CD4-positive, alpha-beta T cell treated with Interferon alpha-2 for 1 hour (primary cell): Measurements from ENCODE around the gene LRMDA.

ENCODE experiments used
- DNase-seq, 2 donors: peaks; one replicate each; pipeline ENCODE4 v3.0.0-alpha.2; 2020 to 2022

The LRMDA gene

GRCh38 chr10:76150139-76150875 is 718.9 kb downstream of the LRMDA start:
- DNase-seq = no peak

- no peak for DNase-seq
Observed at GRCh38 chr10:76150876-76151288, 719.5 kb downstream of the LRMDA start.

- no peak for DNase-seq
Observed at GRCh38 chr10:76152186-76152585, 720.8 kb downstream of the LRMDA start.

- no peak for DNase-seq
Observed at GRCh38 chr10:76155961-76156360, 724.5 kb downstream of the LRMDA start.

GRCh38 chr10:76160446-76161300 is 729.2 kb downstream of the LRMDA start:
- DNase-seq = no peak

- no peak for DNase-seq
Observed at GRCh38 chr10:76161301-76161582, 729.8 kb downstream of the LRMDA start.

- no peak for DNase-seq
Observed at GRCh38 chr10:76168437-76168836, 737.0 kb downstream of the LRMDA start.

GRCh38 chr10:76169246-76169645 is 737.8 kb downstream of the LRMDA start:
- DNase-seq = no peak

GRCh38 chr10:76172020-76172419 is 740.6 kb downstream of the LRMDA start:
- DNase-seq = no peak

GRCh38 chr10:76175533-76176165 is 744.2 kb downstream of the LRMDA start:
- no peak for DNase-seq

- no peak for DNase-seq
Observed at GRCh38 chr10:76176166-76176550, 744.7 kb downstream of the LRMDA start.

- no peak for DNase-seq
Observed at GRCh38 chr10:76177936-76178335, 746.5 kb downstream of the LRMDA start.

- DNase-seq = no peak
Observed at GRCh38 chr10:76178532-76179292, 747.3 kb downstream of the LRMDA start.

- DNase-seq = no peak
Observed at GRCh38 chr10:76179806-76180205, 748.4 kb downstream of the LRMDA start.

- no peak for DNase-seq
Observed at GRCh38 chr10:76184647-76185046, 753.2 kb downstream of the LRMDA start.

- DNase-seq = no peak
Observed at GRCh38 chr10:76185471-76186301, 754.3 kb downstream of the LRMDA start.

GRCh38 chr10:76188216-76188615 is 756.8 kb downstream of the LRMDA start:
- DNase-seq = no peak

GRCh38 chr10:76190634-76191270 is 759.3 kb downstream of the LRMDA start:
- DNase-seq = no peak

GRCh38 chr10:76191336-76191735 is 759.9 kb downstream of the LRMDA start:
- DNase-seq = no peak

GRCh38 chr10:76192151-76192550 is 760.7 kb downstream of the LRMDA start:
- DNase-seq = no peak

GRCh38 chr10:76192694-76193320 is 761.4 kb downstream of the LRMDA start:
- no peak for DNase-seq
